Measurements from ENCODE around the gene PRR14L. TPM values are rescaled to one million over a fixed set of nuclear protein-coding genes. Genes with fewer than 3 reads are reported as not detected.

Gene PRR14L
- polyA plus RNA-seq, 1 of the 3 experiments (the other 2 are of a cell fraction), result 5.9 TPM

- POLR2A ChIA-PET, result no interaction called here
- H3K79me2 ChIP-seq (ENCODE audit: insufficient read depth), result peaks cover 29% of the 10 kb centered on the region; the same call in 1 of the 2 replicates
- no peak overlapping the region for H3K4me2 ChIP-seq
- 90% methylated on average over 7 of the region's 7 CpGs for WGBS (ENCODE audit: low lambda C conversion rate)
- TF ChIP-seq USF1 (IDR thresholded peaks at IDR 0.05; ENCODE audit: borderline replicate concordance, low read depth), result no peak
- no peak for TF ChIP-seq RFX5 (IDR thresholded peaks at IDR 0.05; ENCODE audit: low read length)
- TF ChIP-seq SIN3A (IDR thresholded peaks at IDR 0.05; ENCODE audit: borderline replicate concordance, low read depth, low read length), result no peak
- TF ChIP-seq FOXJ3 (CRISPR knock-in tag; IDR thresholded peaks at IDR 0.05), result no peak
- no peak for TF ChIP-seq GABPA (IDR thresholded peaks at IDR 0.05; ENCODE audit: low read depth)
- no peak for TF ChIP-seq FOSL2 (IDR thresholded peaks at IDR 0.05; ENCODE audit: borderline replicate concordance, low read depth)
- TF ChIP-seq TAF1 (IDR thresholded peaks at IDR 0.05; ENCODE audit: borderline replicate concordance, low read depth, low read length), result no peak
- TF ChIP-seq ZBTB33 (IDR thresholded peaks at IDR 0.05; ENCODE audit: borderline replicate concordance, low read depth), result no peak
- no peak for TF ChIP-seq YY1 (IDR thresholded peaks at IDR 0.05; ENCODE audit: low read depth)
- TF ChIP-seq CHD2 (IDR thresholded peaks at IDR 0.05; ENCODE audit: low read length, partially characterized antibody), result no peak
- TF ChIP-seq JUND (IDR thresholded peaks at IDR 0.05), result no peak
- no peak for TF ChIP-seq REST (IDR thresholded peaks at IDR 0.05; ENCODE audit: low read depth, low read length)
- TF ChIP-seq EZH2phosphoT487 (IDR thresholded peaks at IDR 0.05; ENCODE audit: borderline replicate concordance, low read depth), result no peak
- TF ChIP-seq TCF12 (IDR thresholded peaks at IDR 0.05), result no peak
- no peak for TF ChIP-seq ELF1 (IDR thresholded peaks at IDR 0.05)
- TF ChIP-seq NRF1 (IDR thresholded peaks at IDR 0.05; ENCODE audit: low read depth, low read length), result no peak
- no peak for TF ChIP-seq GATA2 (CRISPR knock-in tag; IDR thresholded peaks at IDR 0.05)
- no peak overlapping the region for H2AFZ ChIP-seq (ENCODE audit: low read depth)
- no peaks in the 10 kb centered on the region for H3F3A ChIP-seq (replicated peaks; ENCODE audit: insufficient read depth)
- H3K9me2 ChIP-seq, result no peaks in the 10 kb centered on the region
- H3K36me3 ChIP-seq (replicated peaks in 1 of 2; ENCODE audit: control insufficient read depth in 1 of 2, insufficient read depth in 2 of 2, low read length in 1 of 2), result peaks cover 46 to 50% of the 10 kb centered on the region in 2 experiments
- H3K4me3 ChIP-seq (ENCODE audit: low read depth in 2 of 2, low read length in 1 of 2), result no peak overlapping the region
- no peak for DNase-seq
- CTCF ChIA-PET, result interaction anchor here (1.2 kb wide), 1 partner anchor 10 kb away, joined by 6 read pairs; no protein-coding TSS in a partner anchor
- H4K20me1 ChIP-seq (ENCODE audit: insufficient read depth), result no peaks in the 10 kb centered on the region
- H3K27ac ChIP-seq (ENCODE audit: low read depth in 2 of 2, low read length in 1 of 2), result no peak overlapping the region
- H3K4me1 ChIP-seq (ENCODE audit: control insufficient read depth in 1 of 2, insufficient read depth in 2 of 2, low read depth in 1 of 2, low read length in 1 of 2), result peaks cover 0 to 12% of the 10 kb centered on the region in 2 experiments; a peak in 2 of 4 replicates
- H3K9ac ChIP-seq, result no peak overlapping the region
- no peaks in the 10 kb centered on the region for H3K9me3 ChIP-seq
- no peaks in the 10 kb centered on the region for H3K27me3 ChIP-seq (ENCODE audit: insufficient read depth)
Measured at GRCh38 chr22:31719850-31720471, 30.0 kb downstream of the PRR14L start.
